Adrenal gland (tissue), 5 donors: ENCODE results near the gene MBNL1.

ENCODE experiments used
- POLR2A ChIP-seq, 2 donors: fragments of 450-650 bp; IDR thresholded peaks; one replicate each; pipeline ENCODE4 v1.6.1; 2017; ENCODE audit warnings: antibody characterized with exemption in 2 of 2, mild to moderate bottlenecking in 2 of 2, moderate library complexity in 1 of 2
- TF ChIP-seq, protein P1 (sequence below), 6 experiments: fragments of 450-650 bp in 4 of 6; fragments of 200-600 bp in 2 of 6; sonication (generic) in 1 of 6; IDR thresholded peaks; 1 replicate in 5 of 6; 2 replicates in 1 of 6; pipeline versions ENCODE4 v1.5.1 to v1.8.0; 2016 to 2021; ENCODE audit warnings: antibody characterized with exemption in 6 of 6, mild to moderate bottlenecking in 2 of 6, moderate library complexity in 1 of 6
- donor health status: DM: no; HTN: no; CAD: no.

DNA sequence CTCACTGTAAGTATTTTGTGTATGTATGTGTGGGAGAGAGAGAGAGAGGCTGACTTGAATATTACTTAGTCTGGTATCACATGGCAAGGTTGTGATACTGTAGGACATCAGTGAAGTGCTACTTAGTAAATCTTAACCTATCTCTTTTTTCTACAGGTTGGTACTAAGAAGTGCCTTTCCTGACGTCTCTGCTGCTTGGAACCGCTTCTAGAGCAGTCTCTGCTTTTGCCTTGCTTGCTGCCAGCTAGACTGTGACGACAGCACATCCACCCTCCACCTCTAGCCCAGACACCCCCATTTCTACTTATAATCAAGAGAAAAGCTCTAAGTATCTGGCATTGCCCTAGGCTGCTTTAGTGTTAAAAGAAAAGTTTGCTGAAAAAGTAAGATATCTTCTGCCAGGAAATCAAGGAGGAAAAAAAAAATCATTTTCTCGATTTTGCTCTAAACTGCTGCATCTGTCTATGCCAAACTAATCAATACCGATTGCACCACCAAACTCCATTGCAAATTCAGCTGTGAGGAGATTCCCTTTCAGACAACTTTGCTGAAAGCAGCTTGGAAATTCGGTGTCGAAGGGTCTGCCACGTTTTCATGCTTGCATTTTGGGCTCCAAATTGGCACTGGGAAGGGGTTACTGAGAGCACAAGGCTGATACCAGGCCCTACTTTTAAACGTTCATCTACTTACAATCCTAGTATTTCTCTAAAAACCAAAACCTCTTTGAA lies 30.7 kb downstream of the MBNL1 start:
- TF ChIP-seq, protein P1, sequence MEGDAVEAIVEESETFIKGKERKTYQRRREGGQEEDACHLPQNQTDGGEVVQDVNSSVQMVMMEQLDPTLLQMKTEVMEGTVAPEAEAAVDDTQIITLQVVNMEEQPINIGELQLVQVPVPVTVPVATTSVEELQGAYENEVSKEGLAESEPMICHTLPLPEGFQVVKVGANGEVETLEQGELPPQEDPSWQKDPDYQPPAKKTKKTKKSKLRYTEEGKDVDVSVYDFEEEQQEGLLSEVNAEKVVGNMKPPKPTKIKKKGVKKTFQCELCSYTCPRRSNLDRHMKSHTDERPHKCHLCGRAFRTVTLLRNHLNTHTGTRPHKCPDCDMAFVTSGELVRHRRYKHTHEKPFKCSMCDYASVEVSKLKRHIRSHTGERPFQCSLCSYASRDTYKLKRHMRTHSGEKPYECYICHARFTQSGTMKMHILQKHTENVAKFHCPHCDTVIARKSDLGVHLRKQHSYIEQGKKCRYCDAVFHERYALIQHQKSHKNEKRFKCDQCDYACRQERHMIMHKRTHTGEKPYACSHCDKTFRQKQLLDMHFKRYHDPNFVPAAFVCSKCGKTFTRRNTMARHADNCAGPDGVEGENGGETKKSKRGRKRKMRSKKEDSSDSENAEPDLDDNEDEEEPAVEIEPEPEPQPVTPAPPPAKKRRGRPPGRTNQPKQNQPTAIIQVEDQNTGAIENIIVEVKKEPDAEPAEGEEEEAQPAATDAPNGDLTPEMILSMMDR (IDR thresholded peaks at IDR 0.05), result no peak
- no peak for TF ChIP-seq POLR2A (IDR thresholded peaks at IDR 0.05)
